HCT116 (cell line): ENCODE measurements around the gene MPEG1. TPM values are rescaled to one million over a fixed set of nuclear protein-coding genes. Genes with fewer than 3 reads are reported as not detected.

Experiments
- total RNA-seq: library from RNA; stranded (reverse); gene quantifications from one replicate; pipeline ENCODE4 v1.2.1, GENCODE V29; 2021; ENCODE audit not compliant: unreplicated experiment

Gene MPEG1
- total RNA-seq, 1 experiment from 2014 or later = 0.07 TPM

Other genes with a start within 250 kb of the MPEG1 start
- not detected for gene GLYATL1B, start 126.6 kb downstream of the MPEG1 start, total RNA-seq
- gene FAM111B, start 105.7 kb downstream of the MPEG1 start, total RNA-seq = 10.7 TPM
- gene FAM111A, start 70.1 kb downstream of the MPEG1 start, total RNA-seq = 30.3 TPM
- 7.6 TPM for gene DTX4, start 40.8 kb downstream of the MPEG1 start, total RNA-seq
- not detected for gene OR5AN1, start 146.0 kb upstream of the MPEG1 start, total RNA-seq
- gene OR5A2, start 213.5 kb upstream of the MPEG1 start, total RNA-seq = not detected
- not detected for gene OR5A1, start 223.5 kb upstream of the MPEG1 start, total RNA-seq
- gene OR4D6, start 244.0 kb upstream of the MPEG1 start, total RNA-seq = not detected